GM18870 (cell line): ENCODE data around the gene TST.

ENCODE experiments used
- ATAC-seq: cut with Tn5 transposase; IDR thresholded peaks from one replicate; pipeline ENCODE4 v1.9.1; 2021; ENCODE audit warnings: moderate library complexity; ENCODE audit not compliant: unreplicated experiment

The TST gene

GRCh38 chr22:37019309-37020191 lies at the start of gene TST, which contains the start of gene MPST:
Gene TST, minus strand, starts transcription at chr22:37019447. Its CDS starts 715 bp downstream, at chr22:37018732.
Gene MPST, plus strand, starts transcription at chr22:37019742. Its CDS starts 95 bp downstream, at chr22:37019837.
- ATAC-seq: no peak

- ATAC-seq: no peak
Observed at GRCh38 chr22:37068859-37069258, 49.6 kb upstream of the TST start.

GRCh38 chr22:37067428-37067827 lies 48.2 kb upstream of the TST start:
- ATAC-seq: no peak

- ATAC-seq: no peak
Observed at GRCh38 chr22:37065961-37066360, 46.7 kb upstream of the TST start.

GRCh38 chr22:37065180-37065579 lies 45.9 kb upstream of the TST start:
- no peak for ATAC-seq

- no peak for ATAC-seq
Observed at GRCh38 chr22:37064553-37064952, 45.3 kb upstream of the TST start.

- no peak for ATAC-seq
Observed at GRCh38 chr22:37063431-37064420, 44.5 kb upstream of the TST start.

GRCh38 chr22:37062702-37063381 lies 43.6 kb upstream of the TST start:
- ATAC-seq: no peak

- no peak for ATAC-seq
Observed at GRCh38 chr22:37062376-37062675, 43.1 kb upstream of the TST start.

- ATAC-seq: no peak
Observed at GRCh38 chr22:37061611-37062375, 42.5 kb upstream of the TST start.

- ATAC-seq: no peak
Observed at GRCh38 chr22:37060801-37061610, 41.8 kb upstream of the TST start.

- ATAC-seq: no peak
Observed at GRCh38 chr22:37059876-37060449, 40.7 kb upstream of the TST start.

- no peak for ATAC-seq
Observed at GRCh38 chr22:37058917-37059701, 39.9 kb upstream of the TST start.

GRCh38 chr22:37057796-37058510 lies 38.7 kb upstream of the TST start:
- ATAC-seq: no peak

GRCh38 chr22:37057226-37057625 lies 38.0 kb upstream of the TST start:
- ATAC-seq: no peak

- no peak for ATAC-seq
Observed at GRCh38 chr22:37056246-37056645, 37.0 kb upstream of the TST start.

- no peak for ATAC-seq
Observed at GRCh38 chr22:37054600-37055365, 35.5 kb upstream of the TST start.
